ENCODE measurements around the gene METTL15.

DNA sequence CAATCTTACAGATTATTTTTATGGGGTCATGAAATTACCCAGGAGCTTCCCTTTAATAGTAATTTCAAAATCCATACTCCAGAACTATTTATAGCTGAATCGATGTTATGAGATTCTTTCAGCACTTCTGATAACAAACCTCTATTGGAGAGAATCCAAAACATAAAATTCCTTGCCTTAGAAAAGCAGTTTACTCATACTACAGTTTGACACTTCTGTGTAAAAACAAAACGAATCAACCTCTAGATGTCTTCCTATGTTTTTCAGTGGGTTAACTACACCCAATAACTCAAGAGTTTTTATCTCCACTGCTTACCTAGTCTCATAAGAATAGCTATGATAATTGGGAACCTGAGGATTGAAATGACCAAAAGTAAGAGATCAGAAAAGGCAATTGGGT lies 35.9 kb upstream of the METTL15 start:
- TF ChIP-seq CTCF (IDR thresholded peaks at IDR 0.05) (no peak), POLR2A (IDR thresholded peaks at IDR 0.05) (no peak)
